ENCODE data around the gene GAK.

Gene GAK

GRCh38 chr4:959338-960139, 27.4 kb upstream of the GAK start:
- ATAC-seq (ENCODE audit: low read depth): no peak
- H3K27ac Mint-ChIP-seq: no peak overlapping the region
- peaks cover 16% of the 10 kb centered on the region for H3K36me3 Mint-ChIP-seq
- peaks cover 4% of the 10 kb centered on the region for H3K4me1 Mint-ChIP-seq
- H3K27me3 Mint-ChIP-seq: no peaks in the 10 kb centered on the region
- H3K4me3 Mint-ChIP-seq: no peak overlapping the region
- DNase-seq (ENCODE audit: low spot score in 2 of 2): no peak
- H3K9me3 Mint-ChIP-seq: no peaks in the 10 kb centered on the region

DNA sequence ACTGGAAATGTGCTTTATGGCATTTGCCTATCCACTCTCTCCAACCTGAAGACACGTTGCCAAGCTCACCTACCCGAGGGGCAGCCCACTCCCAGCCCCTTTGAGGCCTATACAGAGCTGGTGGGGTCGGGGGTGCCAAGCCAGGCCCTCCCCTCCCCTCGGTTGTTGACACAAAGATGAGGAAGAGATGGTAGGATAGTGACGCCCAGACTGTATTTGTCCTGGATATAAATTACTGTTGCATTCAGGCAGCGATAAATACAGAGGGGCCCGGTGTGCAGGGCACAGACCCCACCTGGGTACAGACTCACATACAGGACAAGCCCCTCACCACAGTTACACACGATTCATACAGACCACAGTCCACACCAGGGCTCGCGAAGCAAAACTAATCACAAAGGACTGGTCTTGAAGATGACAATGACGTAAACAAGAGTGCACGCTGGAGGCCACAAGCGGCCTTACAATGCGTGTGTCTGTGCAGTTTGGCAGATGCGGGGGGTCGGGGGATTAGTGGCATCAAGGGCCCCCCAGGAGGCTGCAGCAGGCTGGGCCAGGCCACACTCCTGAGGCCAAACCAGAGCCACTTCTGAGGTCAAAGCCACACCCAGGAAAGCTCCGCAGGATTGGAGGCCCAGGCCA, 26.7 kb upstream of the GAK start:
- Mint-ChIP-seq H3K27me3 (no peaks in the 10 kb centered on the region), H3K27ac (no peak overlapping the region), H3K36me3 (peaks cover 18% of the 10 kb centered on the region), H3K4me3 (no peak overlapping the region), H3K9me3 (no peaks in the 10 kb centered on the region), H3K4me1 (peaks cover 4% of the 10 kb centered on the region)
- no peak for DNase-seq (ENCODE audit: low spot score in 2 of 2)
- no peak for ATAC-seq (ENCODE audit: low read depth)

- Mint-ChIP-seq H3K4me1 (peaks cover 4% of the 10 kb centered on the region), H3K36me3 (peaks cover 18% of the 10 kb centered on the region), H3K27me3 (no peaks in the 10 kb centered on the region), H3K27ac (no peak overlapping the region), H3K4me3 (no peak overlapping the region), H3K9me3 (no peaks in the 10 kb centered on the region)
- DNase-seq (ENCODE audit: low spot score in 2 of 2) (no peak), ATAC-seq (ENCODE audit: low read depth) (no peak)
These were observed 26.2 kb upstream of the GAK start for GRCh38 chr4:958314-958665.

GRCh38 chr4:957581-958313, 25.6 kb upstream of the GAK start:
- no peak overlapping the region for H3K27ac Mint-ChIP-seq
- no peak overlapping the region for H3K4me3 Mint-ChIP-seq
- ATAC-seq (ENCODE audit: low read depth): no peak
- DNase-seq (ENCODE audit: low spot score in 2 of 2): no peak
- H3K36me3 Mint-ChIP-seq: peaks cover 21% of the 10 kb centered on the region
- no peaks in the 10 kb centered on the region for H3K9me3 Mint-ChIP-seq
- H3K27me3 Mint-ChIP-seq: no peaks in the 10 kb centered on the region
- H3K4me1 Mint-ChIP-seq: peaks cover 4% of the 10 kb centered on the region

DNA sequence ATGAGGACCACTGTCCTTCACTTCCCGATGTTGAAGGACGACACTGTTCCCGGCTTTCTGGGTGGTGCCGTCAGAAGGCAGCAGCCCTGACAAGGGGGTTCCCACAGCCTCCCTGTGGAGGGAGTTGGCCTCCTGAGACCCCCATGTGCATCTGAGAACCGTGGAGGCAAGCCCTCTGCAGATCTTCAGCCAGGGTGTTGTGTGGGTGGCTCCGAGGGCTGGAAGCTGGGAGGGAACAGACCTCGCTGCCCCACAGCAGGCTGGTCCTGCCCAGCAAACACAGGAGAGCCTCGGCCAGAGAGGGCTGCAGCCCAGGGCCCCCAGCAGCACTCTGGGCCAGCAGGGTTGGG, 25.1 kb upstream of the GAK start:
- Mint-ChIP-seq H3K27me3 (no peaks in the 10 kb centered on the region), H3K9me3 (no peaks in the 10 kb centered on the region), H3K27ac (no peak overlapping the region), H3K4me3 (no peak overlapping the region), H3K36me3 (peaks cover 22% of the 10 kb centered on the region), H3K4me1 (peaks cover 6% of the 10 kb centered on the region)
- DNase-seq (ENCODE audit: low spot score in 2 of 2) (no peak), ATAC-seq (ENCODE audit: low read depth) (no peak)

DNA sequence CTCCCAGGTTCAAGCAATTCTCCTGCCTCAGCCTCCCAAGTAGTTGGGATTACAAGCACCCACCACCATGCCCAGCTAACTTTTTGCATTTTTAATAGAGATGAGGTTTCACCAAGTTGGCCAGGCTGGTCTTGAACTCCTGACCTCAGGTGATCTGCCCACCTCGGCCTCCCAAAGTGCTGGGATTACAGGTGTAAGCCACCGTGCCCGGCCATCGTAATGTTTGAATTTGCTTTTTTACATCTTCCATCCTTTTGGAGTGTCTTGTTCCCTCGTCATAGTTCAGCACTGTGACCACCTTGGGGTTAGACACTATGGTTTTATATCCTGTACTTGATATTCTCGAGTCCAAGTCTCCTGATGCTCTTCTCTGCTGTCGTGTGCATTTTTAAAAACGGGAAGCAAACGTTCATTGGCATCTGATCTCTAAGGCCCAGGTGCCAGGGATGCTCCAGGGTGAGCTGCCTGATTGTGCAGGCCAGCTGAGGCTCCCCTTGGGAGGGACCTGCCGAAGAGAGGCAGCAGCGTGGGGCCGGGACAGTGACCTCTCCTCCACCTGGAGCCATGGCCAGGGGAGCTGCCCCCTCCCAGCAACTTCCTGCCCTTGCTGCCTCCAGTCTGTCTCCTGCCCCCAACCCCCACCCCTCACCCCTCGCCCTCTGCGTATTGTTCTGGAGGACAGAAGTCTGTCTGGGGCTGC, 24.6 kb upstream of the GAK start:
- no peak for DNase-seq (ENCODE audit: low spot score in 2 of 2)
- Mint-ChIP-seq H3K4me3 (no peak overlapping the region), H3K27me3 (no peaks in the 10 kb centered on the region), H3K36me3 (peaks cover 22% of the 10 kb centered on the region), H3K4me1 (peaks cover 3% of the 10 kb centered on the region), H3K27ac (no peak overlapping the region), H3K9me3 (no peaks in the 10 kb centered on the region)
- no peak for ATAC-seq (ENCODE audit: low read depth)

- Mint-ChIP-seq H3K36me3 (peaks cover 24% of the 10 kb centered on the region), H3K4me3 (no peak overlapping the region), H3K27ac (no peak overlapping the region), H3K27me3 (no peaks in the 10 kb centered on the region), H3K9me3 (no peaks in the 10 kb centered on the region), H3K4me1 (peaks cover 3% of the 10 kb centered on the region)
- DNase-seq (ENCODE audit: low spot score in 2 of 2): no peak
- no peak for ATAC-seq (ENCODE audit: low read depth)
These were observed 23.8 kb upstream of the GAK start for GRCh38 chr4:955931-956381.

GRCh38 chr4:955161-955921, 23.2 kb upstream of the GAK start:
- ATAC-seq (ENCODE audit: low read depth) (no peak), DNase-seq (ENCODE audit: low spot score in 2 of 2) (no peak)
- Mint-ChIP-seq H3K27me3 (no peaks in the 10 kb centered on the region), H3K4me3 (no peak overlapping the region), H3K36me3 (peaks cover 27% of the 10 kb centered on the region), H3K9me3 (no peaks in the 10 kb centered on the region), H3K4me1 (peaks cover 7% of the 10 kb centered on the region), H3K27ac (no peak overlapping the region)

GRCh38 chr4:954211-955020, 22.3 kb upstream of the GAK start:
- Mint-ChIP-seq H3K27me3 (no peaks in the 10 kb centered on the region), H3K4me1 (peaks cover 7% of the 10 kb centered on the region), H3K9me3 (no peaks in the 10 kb centered on the region), H3K36me3 (peaks cover 27% of the 10 kb centered on the region), H3K27ac (no peak overlapping the region), H3K4me3 (no peak overlapping the region)
- ATAC-seq (ENCODE audit: low read depth) (no peak), DNase-seq (ENCODE audit: low spot score in 2 of 2) (no peak)

DNA sequence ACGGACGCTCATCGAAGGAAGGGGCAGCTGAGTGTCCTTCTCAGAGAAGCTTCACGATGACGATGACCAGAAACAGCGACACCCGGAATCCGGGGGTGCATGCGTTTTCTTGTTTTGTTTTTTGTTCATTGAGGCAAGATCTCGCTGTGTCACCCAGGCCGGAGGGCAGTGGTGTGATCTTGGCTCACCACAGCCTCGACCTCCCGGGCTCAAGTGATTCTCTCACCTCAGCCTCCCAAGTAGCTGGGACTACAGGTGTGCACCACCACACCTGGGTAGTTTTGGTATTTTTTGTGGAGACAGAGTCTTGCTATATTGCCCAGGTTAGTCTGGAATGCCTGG, 21.4 kb upstream of the GAK start:
- no peaks in the 10 kb centered on the region for H3K9me3 Mint-ChIP-seq

DNA sequence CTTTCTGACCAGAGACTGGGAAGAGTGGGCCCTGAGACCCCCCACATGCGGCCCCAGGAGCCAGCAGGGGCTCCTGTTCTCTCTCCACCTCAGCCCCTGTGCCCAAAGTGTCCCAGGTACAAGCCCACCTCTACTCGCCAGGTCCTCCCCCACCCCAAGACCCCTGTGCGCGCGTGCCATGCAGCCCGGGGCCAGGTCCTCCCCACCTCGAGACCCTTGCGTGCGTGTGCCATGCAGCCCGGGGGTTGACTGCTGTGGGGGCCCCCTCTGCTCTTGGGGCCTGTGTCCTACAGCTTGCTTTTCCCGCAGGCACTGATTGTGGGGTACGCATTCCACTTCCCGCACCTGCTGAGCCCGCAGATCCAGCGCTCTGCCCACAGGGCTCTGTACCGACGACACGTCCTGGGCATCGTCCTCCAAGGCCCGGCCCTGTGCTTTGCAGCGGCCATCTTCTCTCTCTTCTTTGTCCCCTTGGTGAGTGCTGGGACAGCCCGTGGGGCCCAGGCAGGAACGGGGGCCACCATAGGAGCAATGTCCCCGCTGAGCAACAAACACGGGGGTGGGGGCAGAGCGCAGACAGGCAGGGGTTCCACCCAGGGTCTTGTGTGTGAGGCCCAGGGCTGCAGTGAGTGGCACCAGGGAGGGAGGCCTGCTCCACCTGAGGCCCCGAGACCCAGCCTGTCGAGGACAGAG, 20.9 kb upstream of the GAK start:
- H3K27me3 Mint-ChIP-seq: no peaks in the 10 kb centered on the region
- no peaks in the 10 kb centered on the region for H3K9me3 Mint-ChIP-seq
- H3K4me1 Mint-ChIP-seq: peaks cover 7% of the 10 kb centered on the region
- H3K4me3 Mint-ChIP-seq: no peak overlapping the region
- ATAC-seq (ENCODE audit: low read depth): no peak
- peaks cover 25% of the 10 kb centered on the region for H3K36me3 Mint-ChIP-seq
- no peak overlapping the region for H3K27ac Mint-ChIP-seq
- DNase-seq (ENCODE audit: low spot score in 2 of 2): no peak

More for the DNA sequence above, 21.4 kb upstream of the GAK start:
- DNase-seq (ENCODE audit: low spot score in 2 of 2) (no peak), ATAC-seq (ENCODE audit: low read depth) (no peak)
- Mint-ChIP-seq H3K36me3 (peaks cover 26% of the 10 kb centered on the region), H3K27ac (no peak overlapping the region), H3K4me1 (peaks cover 7% of the 10 kb centered on the region), H3K4me3 (no peak overlapping the region), H3K27me3 (no peaks in the 10 kb centered on the region)

DNA sequence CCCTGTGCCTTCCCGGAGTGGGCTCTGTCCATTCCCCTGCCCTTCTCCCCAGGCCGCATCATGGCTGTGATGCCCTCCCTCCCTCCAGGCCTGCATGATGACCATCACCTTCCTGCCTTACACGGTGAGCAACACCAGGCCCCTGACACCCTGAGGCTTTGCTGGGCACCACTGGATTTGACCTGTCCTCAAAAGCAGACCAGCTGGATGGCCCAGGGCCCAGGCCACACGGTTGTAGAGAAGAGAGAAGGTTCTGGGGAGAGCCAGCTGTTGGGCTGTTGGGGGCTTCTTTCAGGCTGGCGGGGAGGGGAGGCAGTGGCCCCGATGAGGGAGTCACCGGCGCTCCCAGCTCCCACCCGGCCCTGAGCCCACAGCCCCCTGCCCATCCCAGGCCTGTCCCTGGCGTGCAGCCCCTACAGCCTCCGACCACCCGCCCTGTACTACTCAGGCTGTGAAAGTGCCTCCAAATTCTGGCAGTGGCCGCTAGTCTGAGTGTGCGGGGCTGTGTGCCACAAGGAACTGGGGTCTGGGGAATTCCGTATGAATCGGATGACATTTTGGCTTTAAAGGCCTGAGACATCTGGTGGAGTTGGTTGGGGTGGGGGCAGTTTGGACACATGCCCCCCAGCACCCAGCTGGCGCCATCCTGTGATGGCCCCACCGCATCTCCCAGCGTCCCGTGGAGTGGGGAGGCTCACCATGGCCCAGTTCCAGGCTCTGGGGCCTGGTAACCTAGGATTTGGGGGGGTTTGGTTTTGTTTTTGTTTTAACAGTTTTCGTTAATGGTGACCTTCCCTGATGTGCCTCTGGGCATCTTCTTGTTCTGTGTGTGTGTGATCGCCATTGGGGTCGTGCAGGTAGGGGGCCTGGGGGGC, 19.7 kb upstream of the GAK start:
- Mint-ChIP-seq H3K4me3 (no peak overlapping the region), H3K27me3 (no peaks in the 10 kb centered on the region), H3K27ac (peak overlapping the region; percentile 25), H3K4me1 (peaks cover 9% of the 10 kb centered on the region), H3K36me3 (peaks cover 18% of the 10 kb centered on the region), H3K9me3 (no peaks in the 10 kb centered on the region)
- ATAC-seq (ENCODE audit: low read depth): no peak
- DNase-seq (ENCODE audit: low spot score in 2 of 2): no peak
